GM12874 (cell line): ENCODE results near the gene TRPC4.

Experiments used
- CTCF ChIP-seq: IDR thresholded peaks from 2 replicates; pipeline ENCODE4 v1.5.1; 2011; ENCODE audit warnings: low read depth, mild to moderate bottlenecking, control low read depth, low read length, moderate library complexity; ENCODE audit not compliant: insufficient read depth

Gene TRPC4

GRCh38 chr13:37869756-37870488, at the start of gene TRPC4:
TRPC4 (minus strand) TSS chr13:37869772; CDS start chr13:37783333, 86,439 bp downstream.
- no peak for TF ChIP-seq CTCF

GRCh38 chr13:37918751-37919150, 49.2 kb upstream of the TRPC4 start:
- TF ChIP-seq CTCF, result no peak

- no peak for TF ChIP-seq CTCF
These were observed 48.6 kb upstream of the TRPC4 start for GRCh38 chr13:37918116-37918714.

GRCh38 chr13:37914781-37915391, 45.3 kb upstream of the TRPC4 start:
- no peak for TF ChIP-seq CTCF

GRCh38 chr13:37910790-37911189, 41.2 kb upstream of the TRPC4 start:
- no peak for TF ChIP-seq CTCF

- TF ChIP-seq CTCF, result no peak
These were observed 37.3 kb upstream of the TRPC4 start for GRCh38 chr13:37906880-37907279.

GRCh38 chr13:37905736-37906135, 36.2 kb upstream of the TRPC4 start:
- no peak for TF ChIP-seq CTCF
